ENCODE measurements around the gene FASTKD3.

GRCh38 chr5:7917130-7918123 lies 48.6 kb upstream of the FASTKD3 start:
- TF ChIP-seq CTCF (IDR thresholded peaks at IDR 0.05) = no peak
- no peak for TF ChIP-seq POLR2A (IDR thresholded peaks at IDR 0.05)
- TF ChIP-seq EP300 (IDR thresholded peaks at IDR 0.05; ENCODE audit: low read depth) = no peak
- TF ChIP-seq POLR2AphosphoS5 (IDR thresholded peaks at IDR 0.05) = no peak

Measured in transverse colon (tissue), 4 donors.